HuH-7.5 (cell line): ENCODE results near the gene HSPA1B.
"Not testable (repeated sequence)": the region's sequence is repeated elsewhere in the genome, so short reads cannot be mapped to it uniquely, and the experiment has no call there.

Experiments used
- DNase-seq: peaks from one replicate; pipeline ENCODE4 v3.0.0; 2011; ENCODE audit warnings: low spot score

Gene HSPA1B

GRCh38 chr6:31799781-31800180 is 27.8 kb upstream of the HSPA1B start:
- no peak for DNase-seq

DNA sequence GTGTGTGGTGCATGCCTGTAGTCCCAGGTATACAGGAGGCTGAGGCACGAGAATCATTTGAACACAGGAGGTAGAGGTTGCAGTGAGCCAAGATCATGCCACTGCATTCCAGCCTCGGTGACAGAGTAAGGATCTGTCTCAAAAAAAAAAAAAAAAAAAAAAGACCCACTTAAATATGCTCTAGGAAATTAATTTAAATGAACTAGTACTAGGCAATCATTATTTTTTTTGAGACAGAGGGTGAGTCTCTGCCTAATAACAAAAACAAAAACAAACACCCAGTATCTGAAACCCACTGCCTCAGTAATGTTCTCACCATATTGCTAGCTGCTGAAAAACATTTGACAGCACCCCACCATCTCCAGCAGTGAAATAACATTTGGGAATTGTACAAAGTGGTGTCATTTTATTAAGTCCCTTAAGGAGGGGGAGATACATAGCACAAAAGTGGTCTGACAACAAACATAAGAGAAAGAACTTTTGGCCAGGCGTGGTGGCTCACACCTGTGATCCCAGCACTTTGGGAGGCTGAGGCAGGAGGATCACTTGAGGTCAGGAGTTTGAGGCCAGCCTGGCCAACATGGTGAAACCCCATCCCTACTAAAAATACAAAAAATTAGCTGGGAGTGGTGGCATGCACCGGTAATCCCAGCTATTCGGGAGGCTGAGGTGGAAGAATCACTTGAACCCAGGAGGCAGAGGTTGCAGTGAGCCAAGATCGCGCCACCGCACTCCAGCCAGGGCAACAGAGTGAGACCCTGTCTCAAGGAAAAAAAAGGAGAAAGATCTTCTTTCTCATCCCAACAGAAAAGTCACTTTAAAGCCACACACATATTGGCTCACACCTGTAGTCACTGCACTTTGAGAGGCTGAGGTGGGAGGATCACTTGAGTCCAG is 26.3 kb upstream of the HSPA1B start:
- not testable (repeated sequence) for DNase-seq

DNA sequence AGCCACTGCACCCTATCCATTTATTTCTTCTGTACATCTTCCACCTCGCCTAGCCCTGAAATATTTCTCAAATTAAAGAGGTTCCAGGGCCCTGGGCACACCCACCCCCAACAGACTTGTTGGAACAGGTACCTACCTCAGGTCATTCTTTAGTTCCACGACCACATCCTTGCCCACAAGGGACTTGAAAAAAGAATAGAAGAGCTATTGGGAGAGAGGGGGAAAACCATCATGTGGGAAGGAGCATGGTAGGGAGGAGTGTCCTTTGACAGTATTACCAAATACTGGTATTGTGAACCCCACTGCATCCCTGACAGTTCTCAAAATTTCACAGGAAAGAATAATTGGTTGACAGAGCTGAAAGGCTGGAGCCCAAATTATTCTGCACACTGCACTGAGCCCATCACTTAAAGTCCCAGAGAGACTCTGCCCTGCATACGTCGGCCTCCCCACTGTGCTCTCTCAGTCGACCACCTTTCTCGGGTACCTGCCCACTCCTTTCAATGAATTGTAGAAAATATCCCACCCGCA is 21.5 kb upstream of the HSPA1B start:
- no peak for DNase-seq

GRCh38 chr6:31806470-31807272 is 20.9 kb upstream of the HSPA1B start, which contains the start of gene LSM2:
LSM2 (minus strand) TSS chr6:31806966; CDS start chr6:31806757, 209 bp downstream.
- peak; percentile 93 for DNase-seq

DNA sequence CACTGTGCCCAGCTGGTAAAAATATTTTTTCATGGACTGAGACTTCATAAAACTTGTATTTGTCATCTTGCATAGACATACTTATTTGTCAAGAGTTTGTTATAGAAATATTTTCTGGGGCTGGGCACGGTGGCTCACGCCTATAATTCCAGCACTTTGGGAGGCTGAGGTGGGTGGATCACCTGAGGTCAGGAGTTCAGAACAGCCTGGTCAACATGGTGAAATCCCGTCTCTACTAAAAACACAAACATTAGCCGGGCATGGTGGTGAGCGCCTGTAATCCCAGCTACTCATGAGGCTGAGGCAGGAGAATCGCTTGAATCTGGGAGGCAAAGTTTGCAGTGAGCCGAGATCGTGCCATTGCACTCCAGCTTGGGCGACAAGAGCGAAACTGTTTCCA is 18.9 kb upstream of the HSPA1B start:
- not testable (repeated sequence) for DNase-seq

DNA sequence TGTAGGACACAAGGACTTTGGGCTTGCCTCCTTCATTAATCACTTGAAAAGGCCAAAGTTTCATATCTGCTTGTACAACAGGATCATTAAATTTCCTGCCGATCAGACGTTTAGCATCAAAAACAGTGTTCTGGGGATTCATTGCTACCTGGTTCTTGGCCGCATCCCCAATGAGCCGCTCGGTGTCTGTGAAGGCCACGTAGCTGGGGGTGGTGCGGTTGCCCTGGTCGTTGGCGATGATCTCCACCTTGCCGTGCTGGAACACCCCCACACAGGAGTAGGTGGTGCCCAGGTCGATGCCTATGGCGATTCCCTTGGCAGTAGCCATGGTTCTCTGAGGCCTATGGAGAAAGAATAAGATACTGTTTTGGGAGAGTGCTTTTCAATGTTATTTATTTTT is 15.9 kb upstream of the HSPA1B start:
- no peak for DNase-seq

- no peak for DNase-seq
Observed at GRCh38 chr6:31813465-31813849, 14.1 kb upstream of the HSPA1B start.

GRCh38 chr6:31814677-31815024 is 12.9 kb upstream of the HSPA1B start:
- DNase-seq = peak; percentile 57

DNA sequence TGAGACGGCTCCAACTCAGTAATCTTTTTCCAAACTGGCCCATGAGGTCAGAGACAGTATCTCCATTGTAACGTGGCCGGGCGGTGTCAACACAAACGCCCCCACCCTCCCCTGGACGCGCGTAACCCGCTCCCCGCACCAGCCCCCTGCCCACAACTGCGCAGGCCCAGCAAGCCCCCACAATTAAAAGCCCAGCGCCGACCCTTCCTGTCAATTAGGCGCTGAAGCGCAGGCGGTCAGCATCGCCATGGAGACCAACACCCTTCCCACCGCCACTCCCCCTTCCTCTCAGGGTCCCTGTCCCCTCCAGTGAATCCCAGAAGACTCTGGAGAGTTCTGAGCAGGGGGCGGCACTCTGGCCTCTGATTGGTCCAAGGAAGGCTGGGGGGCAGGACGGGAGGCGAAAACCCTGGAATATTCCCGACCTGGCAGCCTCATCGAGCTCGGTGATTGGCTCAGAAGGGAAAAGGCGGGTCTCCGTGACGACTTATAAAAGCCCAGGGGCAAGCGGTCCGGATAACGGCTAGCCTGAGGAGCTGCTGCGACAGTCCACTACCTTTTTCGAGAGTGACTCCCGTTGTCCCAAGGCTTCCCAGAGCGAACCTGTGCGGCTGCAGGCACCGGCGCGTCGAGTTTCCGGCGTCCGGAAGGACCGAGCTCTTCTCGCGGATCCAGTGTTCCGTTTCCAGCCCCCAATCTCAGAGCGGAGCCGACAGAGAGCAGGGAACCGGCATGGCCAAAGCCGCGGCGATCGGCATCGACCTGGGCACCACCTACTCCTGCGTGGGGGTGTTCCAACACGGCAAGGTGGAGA is 12.3 kb upstream of the HSPA1B start, which contains the start of the genes HSPA1A and HSPA1L:
TSS of gene HSPA1A (plus strand) at position 519 of the 814 bp plus-strand sequence. CDS start at position 733, 214 bp downstream.
TSS of gene HSPA1L (minus strand) at position 259 of the 814 bp plus-strand sequence. CDS start 3,311 bp downstream, outside the sequence.
- peak; percentile 95 for DNase-seq

GRCh38 chr6:31817133-31817928 is 10.2 kb upstream of the HSPA1B start:
- not testable (repeated sequence) for DNase-seq

DNA sequence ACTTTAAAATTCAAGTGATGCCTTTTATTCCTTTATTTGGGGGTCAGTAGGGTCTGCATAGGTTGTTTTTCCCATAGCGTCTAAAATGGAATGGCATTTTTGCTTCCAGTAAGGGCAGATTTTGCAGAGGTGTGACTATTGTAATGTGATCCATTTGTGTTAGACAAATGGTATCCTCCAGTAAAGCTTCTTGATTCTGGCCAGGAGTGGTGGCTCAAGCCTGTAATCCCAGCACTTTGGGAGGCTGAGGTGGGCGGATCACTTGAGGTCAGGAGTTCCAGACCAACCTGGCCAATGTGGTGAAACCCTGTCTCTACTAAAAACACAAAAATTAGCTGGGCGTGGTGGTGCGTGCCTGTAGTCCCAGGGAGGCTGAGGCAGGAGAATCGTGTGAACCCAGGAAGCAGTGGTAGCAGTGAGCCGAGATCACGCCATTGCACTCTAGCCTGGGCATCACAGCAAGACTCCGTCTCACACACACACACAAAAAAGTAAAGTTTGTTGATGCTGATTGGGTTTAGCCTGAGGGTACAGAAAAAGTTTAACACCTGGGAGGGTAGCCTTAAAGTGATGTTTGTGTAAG is 9.5 kb upstream of the HSPA1B start:
- not testable (repeated sequence) for DNase-seq

- no peak for DNase-seq
Observed at GRCh38 chr6:31819871-31820299, 7.7 kb upstream of the HSPA1B start.

DNA sequence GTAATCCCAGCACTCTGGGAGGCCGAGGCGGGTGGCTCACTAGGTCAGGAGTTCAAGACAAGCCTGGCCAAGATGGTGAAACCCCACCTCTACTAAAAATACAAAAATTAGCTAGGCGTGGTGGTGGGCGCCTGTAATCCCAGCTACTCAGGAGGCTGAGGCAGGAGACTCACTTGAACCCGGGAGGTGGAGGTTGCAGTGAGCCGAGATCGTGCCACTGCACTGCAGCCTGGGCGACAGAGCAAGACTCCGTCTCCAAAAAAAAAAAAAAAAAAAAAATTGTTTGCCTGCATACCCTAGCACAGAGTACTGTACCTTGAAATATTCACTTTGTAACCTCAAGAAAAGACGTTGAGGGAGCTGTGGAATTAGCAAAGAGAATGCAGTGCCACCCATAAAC is 7.1 kb upstream of the HSPA1B start:
- not testable (repeated sequence) for DNase-seq

GRCh38 chr6:31821301-31822035 is 6.1 kb upstream of the HSPA1B start:
- peak; percentile 32 for DNase-seq

DNA sequence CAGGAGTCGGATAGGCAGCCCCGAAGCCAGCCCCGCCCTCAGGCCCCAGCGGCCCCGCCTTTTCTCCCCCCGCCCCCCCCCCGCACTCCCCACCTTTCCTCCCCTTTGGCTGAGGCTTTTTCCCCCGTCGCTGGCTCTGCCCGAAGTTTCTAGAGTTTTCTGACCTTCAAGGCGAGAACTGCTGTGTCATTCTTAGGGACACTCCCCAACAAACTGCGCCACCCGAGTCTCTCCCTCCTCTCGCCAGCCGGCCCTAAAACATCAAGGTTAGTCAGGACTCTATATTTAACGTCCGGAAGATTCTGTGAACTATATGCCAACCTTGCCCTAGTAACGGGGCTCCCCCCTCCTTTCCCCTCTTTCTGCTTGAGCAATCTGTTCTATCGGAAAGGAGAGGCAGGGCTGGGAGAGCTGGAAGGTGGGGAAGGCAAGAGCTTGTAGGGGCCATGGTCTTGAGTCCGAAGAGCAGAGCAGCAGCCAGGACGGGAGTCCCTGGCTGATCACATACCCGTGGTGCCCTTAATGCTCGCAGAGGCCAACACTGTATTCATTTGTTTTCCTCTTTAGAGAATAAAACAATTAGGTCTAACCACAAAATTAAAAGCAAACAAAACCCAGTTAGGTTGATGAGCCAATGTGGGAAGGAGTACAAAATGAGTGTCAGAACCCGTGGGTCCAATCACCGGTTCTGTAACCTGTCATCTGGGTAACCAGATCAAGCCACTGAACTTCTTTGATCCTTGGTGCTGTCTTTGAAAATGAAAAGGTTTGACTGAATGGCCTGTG is 5.3 kb upstream of the HSPA1B start:
- peak; percentile 45 for DNase-seq

GRCh38 chr6:31823592-31824196 is 3.8 kb upstream of the HSPA1B start:
- not testable (repeated sequence) for DNase-seq

GRCh38 chr6:31825553-31825952 is 2.0 kb upstream of the HSPA1B start:
- no peak for DNase-seq

DNA sequence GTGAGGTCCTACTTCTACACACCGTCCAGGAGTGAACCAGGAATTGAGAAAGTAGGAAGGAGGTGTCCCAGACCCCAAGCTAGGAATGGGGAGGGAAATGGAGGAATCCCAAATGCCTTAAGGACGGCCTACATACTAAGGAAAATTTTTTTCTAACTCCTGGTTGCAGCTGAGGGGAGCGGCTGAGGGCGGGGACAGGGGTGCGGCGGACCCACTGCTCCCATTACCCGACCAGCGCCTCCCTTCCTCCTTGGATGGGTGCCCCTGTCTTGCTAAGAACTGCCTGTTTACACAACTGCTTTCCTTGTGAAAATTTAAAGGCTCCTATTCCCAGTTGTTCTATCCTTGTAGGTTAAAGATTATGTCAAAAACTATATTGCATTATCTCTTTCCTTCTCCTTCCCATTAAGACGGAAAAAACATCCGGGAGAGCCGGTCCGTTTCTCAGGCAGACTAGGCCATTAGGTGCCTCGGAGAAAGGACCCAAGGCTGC is 699 bp upstream of the HSPA1B start:
- no peak for DNase-seq
